ENCODE measurements around the gene ARHGEF2.
A peak's percentile ranks its signal among the peaks of the same experiment; 100 is the strongest.

Gene ARHGEF2

GRCh38 chr1:155966750-155967149 is 11.6 kb downstream of the ARHGEF2 start:
- no peak for TF ChIP-seq CTCF (conservative IDR thresholded peaks at IDR 0.05; ENCODE audit: control insufficient read depth, insufficient read depth, low read depth, low read length)
- no peak for DNase-seq (ENCODE audit: low read depth)
- H3K4me3 ChIP-seq (ENCODE audit: control insufficient read depth, low read depth, low read length): no peak overlapping the region

- no peak for DNase-seq (ENCODE audit: low read depth)
- no peak overlapping the region for H3K4me3 ChIP-seq (ENCODE audit: control insufficient read depth, low read depth, low read length)
- TF ChIP-seq CTCF (conservative IDR thresholded peaks at IDR 0.05; ENCODE audit: control insufficient read depth, insufficient read depth, low read depth, low read length): peak; percentile 27
Measured at GRCh38 chr1:155966135-155966534, 12.2 kb downstream of the ARHGEF2 start.

- no peak for DNase-seq (ENCODE audit: low read depth)
- no peak for TF ChIP-seq CTCF (conservative IDR thresholded peaks at IDR 0.05; ENCODE audit: control insufficient read depth, insufficient read depth, low read depth, low read length)
- no peak overlapping the region for H3K4me3 ChIP-seq (ENCODE audit: control insufficient read depth, low read depth, low read length)
Measured at GRCh38 chr1:155964193-155964592, 14.2 kb downstream of the ARHGEF2 start.

- TF ChIP-seq CTCF (conservative IDR thresholded peaks at IDR 0.05; ENCODE audit: control insufficient read depth, insufficient read depth, low read depth, low read length): no peak
- H3K4me3 ChIP-seq (ENCODE audit: control insufficient read depth, low read depth, low read length): no peak overlapping the region
- DNase-seq (ENCODE audit: low read depth): peak; percentile 62
Measured at GRCh38 chr1:155962599-155963211, 15.6 kb downstream of the ARHGEF2 start.

- peak; percentile 17 for TF ChIP-seq CTCF (conservative IDR thresholded peaks at IDR 0.05; ENCODE audit: control insufficient read depth, insufficient read depth, low read depth, low read length)
- DNase-seq (ENCODE audit: low read depth): peak; percentile 99
- no peak overlapping the region for H3K4me3 ChIP-seq (ENCODE audit: control insufficient read depth, low read depth, low read length)
Measured at GRCh38 chr1:155961937-155962336, 16.4 kb downstream of the ARHGEF2 start.

GRCh38 chr1:155960081-155960745 is 18.1 kb downstream of the ARHGEF2 start:
- H3K4me3 ChIP-seq (ENCODE audit: control insufficient read depth, low read depth, low read length): no peak overlapping the region
- DNase-seq (ENCODE audit: low read depth): no peak
- no peak for TF ChIP-seq CTCF (conservative IDR thresholded peaks at IDR 0.05; ENCODE audit: control insufficient read depth, insufficient read depth, low read depth, low read length)

Data from fibroblast of mammary gland (primary cell).